WTC11 (cell line): Measurements from ENCODE around the gene EXOSC5. TPM values are rescaled to one million over a fixed set of nuclear protein-coding genes. Genes with fewer than 3 reads are reported as not detected.

Experiments used
- ATAC-seq: fragments of 200-7000 bp; cut with Tn5 transposase; 2 replicates; pipeline ENCODE4 v1.10.0; 2021; ENCODE audit warnings: mild to moderate bottlenecking, moderate library complexity
- CTCF ChIA-PET: fragments of 300-600 bp; sonication (Branson Sonifier 250); formaldehyde crosslinking; loops from one replicate; lab custom pipeline; 2021; ENCODE audit warnings: antibody characterized with exemption; lab: Charles Lee
- POLR2A ChIA-PET: fragments of 350-600 bp; sonication (Branson Sonifier 250); formaldehyde crosslinking; loops from one replicate; lab custom pipeline; 2021; ENCODE audit warnings: antibody characterized with exemption; lab: Charles Lee
- DNase-seq: peaks from one replicate; pipeline ENCODE4 v3.0.0; 2021; ENCODE audit warnings: low spot score
- H3K27ac Mint-ChIP-seq: 2 replicates; pipeline ENCODE4 v1.8.0; 2021; ENCODE audit warnings: mixed read lengths
- H3K27me3 Mint-ChIP-seq: 2 replicates; pipeline ENCODE4 v1.8.0; 2021; ENCODE audit warnings: low read depth, mild to moderate bottlenecking, moderate library complexity, mixed read lengths
- H3K36me3 Mint-ChIP-seq: 2 replicates; pipeline ENCODE4 v1.8.0; 2021; ENCODE audit warnings: mixed read lengths
- H3K4me1 Mint-ChIP-seq: 2 replicates; pipeline ENCODE4 v1.8.0; 2022; ENCODE audit warnings: mixed read lengths
- H3K4me3 Mint-ChIP-seq: 2 replicates; pipeline ENCODE4 v1.8.0; 2021; ENCODE audit warnings: mild to moderate bottlenecking, moderate library complexity, mixed read lengths
- H3K9me3 Mint-ChIP-seq: 2 replicates; pipeline ENCODE4 v1.8.0; 2021; ENCODE audit warnings: mixed read lengths
- GABPB1 ChIP-seq: sonication (generic); formaldehyde crosslinking; IDR thresholded peaks from 2 replicates; pipeline ENCODE4 v1.8.1; 2023; ENCODE audit warnings: mild to moderate bottlenecking, missing genetic modification reagents
- GRHL2 ChIP-seq: fragments of 250-450 bp; sonication (Bioruptor Pico); IDR thresholded peaks from 2 replicates; pipeline ENCODE4 v1.8.0; 2022; ENCODE audit warnings: mild to moderate bottlenecking, moderate library complexity; ENCODE audit not compliant: insufficient replicate concordance, severe bottlenecking
- NFE2L1 ChIP-seq: sonication (generic); formaldehyde crosslinking; IDR thresholded peaks from 2 replicates; pipeline ENCODE4 v1.8.1; 2023; ENCODE audit warnings: missing genetic modification reagents
- TCF7 ChIP-seq: sonication (generic); formaldehyde crosslinking; IDR thresholded peaks from 2 replicates; pipeline ENCODE4 v1.8.0; 2022; ENCODE audit warnings: mild to moderate bottlenecking, low read depth, missing genetic modification reagents, moderate library complexity
- ZBTB21 ChIP-seq: sonication (generic); formaldehyde crosslinking; IDR thresholded peaks from 2 replicates; pipeline ENCODE4 v1.8.1; 2023; ENCODE audit warnings: mild to moderate bottlenecking, missing genetic modification reagents, borderline replicate concordance
- ZNF121 ChIP-seq: sonication (generic); formaldehyde crosslinking; IDR thresholded peaks from 2 replicates; pipeline ENCODE4 v1.8.0; 2023; ENCODE audit warnings: missing genetic modification reagents
- ZNF423 ChIP-seq: fragments of 250-450 bp; sonication (Bioruptor Pico); IDR thresholded peaks from 2 replicates; pipeline ENCODE4 v2.1.2; 2022; ENCODE audit warnings: mild to moderate bottlenecking, moderate library complexity
- total RNA-seq: library from RNA; stranded (reverse); gene quantifications from 3 replicates; pipeline ENCODE4 v1.2.3, GENCODE V29; 2021
- TF ChIP-seq, protein P1 (sequence below): sonication (generic); formaldehyde crosslinking; IDR thresholded peaks from 2 replicates; pipeline ENCODE4 v1.8.1; 2023; ENCODE audit warnings: mild to moderate bottlenecking, missing genetic modification reagents
- TF ChIP-seq, protein P2 (sequence below): fragments of 200-600 bp; IDR thresholded peaks from 2 replicates; pipeline ENCODE4 v1.8.0; 2022; ENCODE audit warnings: antibody characterized with exemption
- TF ChIP-seq, protein P3 (sequence below): fragments of 250-450 bp; sonication (Bioruptor Pico); IDR thresholded peaks from 2 replicates; pipeline ENCODE4 v1.9.0; 2021; ENCODE audit warnings: mild to moderate bottlenecking, borderline replicate concordance
- TF ChIP-seq, protein P4 (sequence below): fragments of 250-450 bp; sonication (Bioruptor Pico); IDR thresholded peaks from 2 replicates; pipeline ENCODE4 v1.9.0; 2021; ENCODE audit warnings: moderate library complexity, mild to moderate bottlenecking, inconsistent platforms, borderline replicate concordance

EXOSC5 gene
- total RNA-seq, 1 experiment from 2014 or later, result 56.4 TPM

DNA sequence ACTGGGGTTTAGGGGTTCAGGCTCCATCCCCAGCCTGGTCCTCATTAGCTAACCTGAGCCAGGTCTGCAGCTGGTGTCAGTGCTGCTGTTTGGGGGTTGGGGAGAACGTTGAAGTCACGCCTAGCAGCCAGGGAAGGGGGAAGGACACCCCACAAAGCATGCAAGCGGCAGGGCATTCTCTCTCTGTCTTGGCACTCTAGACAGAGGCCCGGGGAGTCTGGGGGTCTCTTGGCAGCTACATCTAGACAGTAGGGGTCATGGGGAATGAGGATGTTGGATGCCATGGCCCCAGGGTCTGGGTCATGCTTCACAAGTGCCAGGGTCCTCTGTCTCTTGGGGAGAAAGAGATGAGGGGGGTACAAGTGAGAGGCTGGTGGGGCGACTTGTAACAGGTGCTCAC lies 48.4 kb upstream of the EXOSC5 start (continued):
- TF ChIP-seq, protein P1, sequence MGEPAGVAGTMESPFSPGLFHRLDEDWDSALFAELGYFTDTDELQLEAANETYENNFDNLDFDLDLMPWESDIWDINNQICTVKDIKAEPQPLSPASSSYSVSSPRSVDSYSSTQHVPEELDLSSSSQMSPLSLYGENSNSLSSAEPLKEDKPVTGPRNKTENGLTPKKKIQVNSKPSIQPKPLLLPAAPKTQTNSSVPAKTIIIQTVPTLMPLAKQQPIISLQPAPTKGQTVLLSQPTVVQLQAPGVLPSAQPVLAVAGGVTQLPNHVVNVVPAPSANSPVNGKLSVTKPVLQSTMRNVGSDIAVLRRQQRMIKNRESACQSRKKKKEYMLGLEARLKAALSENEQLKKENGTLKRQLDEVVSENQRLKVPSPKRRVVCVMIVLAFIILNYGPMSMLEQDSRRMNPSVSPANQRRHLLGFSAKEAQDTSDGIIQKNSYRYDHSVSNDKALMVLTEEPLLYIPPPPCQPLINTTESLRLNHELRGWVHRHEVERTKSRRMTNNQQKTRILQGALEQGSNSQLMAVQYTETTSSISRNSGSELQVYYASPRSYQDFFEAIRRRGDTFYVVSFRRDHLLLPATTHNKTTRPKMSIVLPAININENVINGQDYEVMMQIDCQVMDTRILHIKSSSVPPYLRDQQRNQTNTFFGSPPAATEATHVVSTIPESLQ (CRISPR knock-in tag), result no peak
- TF ChIP-seq GRHL2 (CRISPR knock-in tag), result no peak
- TF ChIP-seq, protein P2, sequence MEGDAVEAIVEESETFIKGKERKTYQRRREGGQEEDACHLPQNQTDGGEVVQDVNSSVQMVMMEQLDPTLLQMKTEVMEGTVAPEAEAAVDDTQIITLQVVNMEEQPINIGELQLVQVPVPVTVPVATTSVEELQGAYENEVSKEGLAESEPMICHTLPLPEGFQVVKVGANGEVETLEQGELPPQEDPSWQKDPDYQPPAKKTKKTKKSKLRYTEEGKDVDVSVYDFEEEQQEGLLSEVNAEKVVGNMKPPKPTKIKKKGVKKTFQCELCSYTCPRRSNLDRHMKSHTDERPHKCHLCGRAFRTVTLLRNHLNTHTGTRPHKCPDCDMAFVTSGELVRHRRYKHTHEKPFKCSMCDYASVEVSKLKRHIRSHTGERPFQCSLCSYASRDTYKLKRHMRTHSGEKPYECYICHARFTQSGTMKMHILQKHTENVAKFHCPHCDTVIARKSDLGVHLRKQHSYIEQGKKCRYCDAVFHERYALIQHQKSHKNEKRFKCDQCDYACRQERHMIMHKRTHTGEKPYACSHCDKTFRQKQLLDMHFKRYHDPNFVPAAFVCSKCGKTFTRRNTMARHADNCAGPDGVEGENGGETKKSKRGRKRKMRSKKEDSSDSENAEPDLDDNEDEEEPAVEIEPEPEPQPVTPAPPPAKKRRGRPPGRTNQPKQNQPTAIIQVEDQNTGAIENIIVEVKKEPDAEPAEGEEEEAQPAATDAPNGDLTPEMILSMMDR, result no peak
- TF ChIP-seq, protein P3, sequence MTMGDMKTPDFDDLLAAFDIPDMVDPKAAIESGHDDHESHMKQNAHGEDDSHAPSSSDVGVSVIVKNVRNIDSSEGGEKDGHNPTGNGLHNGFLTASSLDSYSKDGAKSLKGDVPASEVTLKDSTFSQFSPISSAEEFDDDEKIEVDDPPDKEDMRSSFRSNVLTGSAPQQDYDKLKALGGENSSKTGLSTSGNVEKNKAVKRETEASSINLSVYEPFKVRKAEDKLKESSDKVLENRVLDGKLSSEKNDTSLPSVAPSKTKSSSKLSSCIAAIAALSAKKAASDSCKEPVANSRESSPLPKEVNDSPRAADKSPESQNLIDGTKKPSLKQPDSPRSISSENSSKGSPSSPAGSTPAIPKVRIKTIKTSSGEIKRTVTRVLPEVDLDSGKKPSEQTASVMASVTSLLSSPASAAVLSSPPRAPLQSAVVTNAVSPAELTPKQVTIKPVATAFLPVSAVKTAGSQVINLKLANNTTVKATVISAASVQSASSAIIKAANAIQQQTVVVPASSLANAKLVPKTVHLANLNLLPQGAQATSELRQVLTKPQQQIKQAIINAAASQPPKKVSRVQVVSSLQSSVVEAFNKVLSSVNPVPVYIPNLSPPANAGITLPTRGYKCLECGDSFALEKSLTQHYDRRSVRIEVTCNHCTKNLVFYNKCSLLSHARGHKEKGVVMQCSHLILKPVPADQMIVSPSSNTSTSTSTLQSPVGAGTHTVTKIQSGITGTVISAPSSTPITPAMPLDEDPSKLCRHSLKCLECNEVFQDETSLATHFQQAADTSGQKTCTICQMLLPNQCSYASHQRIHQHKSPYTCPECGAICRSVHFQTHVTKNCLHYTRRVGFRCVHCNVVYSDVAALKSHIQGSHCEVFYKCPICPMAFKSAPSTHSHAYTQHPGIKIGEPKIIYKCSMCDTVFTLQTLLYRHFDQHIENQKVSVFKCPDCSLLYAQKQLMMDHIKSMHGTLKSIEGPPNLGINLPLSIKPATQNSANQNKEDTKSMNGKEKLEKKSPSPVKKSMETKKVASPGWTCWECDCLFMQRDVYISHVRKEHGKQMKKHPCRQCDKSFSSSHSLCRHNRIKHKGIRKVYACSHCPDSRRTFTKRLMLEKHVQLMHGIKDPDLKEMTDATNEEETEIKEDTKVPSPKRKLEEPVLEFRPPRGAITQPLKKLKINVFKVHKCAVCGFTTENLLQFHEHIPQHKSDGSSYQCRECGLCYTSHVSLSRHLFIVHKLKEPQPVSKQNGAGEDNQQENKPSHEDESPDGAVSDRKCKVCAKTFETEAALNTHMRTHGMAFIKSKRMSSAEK (CRISPR knock-in tag), result no peak
- TF ChIP-seq NFE2L1 (CRISPR knock-in tag), result no peak
- TF ChIP-seq ZNF121 (CRISPR knock-in tag), result no peak
- TF ChIP-seq ZNF423 (CRISPR knock-in tag), result no peak
- TF ChIP-seq, all 79 proteins: peak for 0

DNA sequence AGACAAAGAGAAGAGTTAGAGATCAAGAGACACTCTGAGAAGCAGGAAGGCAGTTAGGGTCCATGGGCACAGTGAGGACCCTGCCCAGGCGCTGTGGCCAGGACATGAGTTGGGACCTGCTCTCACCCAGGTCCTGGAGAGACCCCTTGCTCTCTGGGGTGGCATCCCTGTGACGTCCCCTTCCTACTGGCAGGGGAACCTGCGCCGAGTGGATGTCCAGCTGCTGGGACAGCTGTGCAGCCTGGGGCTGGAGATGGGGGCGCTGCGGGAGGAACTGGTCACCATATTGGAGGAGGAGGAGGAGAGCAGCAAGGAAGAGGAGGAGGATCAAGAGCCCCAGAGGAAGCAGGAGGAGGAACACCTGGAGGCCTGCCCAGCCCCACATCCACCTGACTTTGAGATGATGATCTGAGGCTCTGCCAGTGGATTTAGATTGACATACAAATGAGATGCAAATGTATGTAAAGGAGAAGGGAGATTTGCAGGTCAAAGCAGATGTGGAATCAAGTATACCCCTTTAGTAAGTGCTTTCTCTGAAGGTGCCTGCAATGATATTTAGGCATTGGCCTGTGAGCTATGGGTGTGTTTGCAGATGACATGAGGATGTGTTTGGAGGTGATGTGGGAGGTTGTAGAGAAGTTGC lies 46.8 kb upstream of the EXOSC5 start:
- ChIA-PET CTCF (interaction anchor here (1.2 to 10.4 kb wide), 4 partner anchors 119 to 263 kb away, joined by 3 to 310 read pairs (median 6); no protein-coding TSS in a partner anchor), POLR2A (no interaction called here)
- Mint-ChIP-seq H3K27me3 (peaks cover 45% of the 10 kb centered on the region), H3K9me3 (no peaks in the 10 kb centered on the region), H3K27ac (no peak overlapping the region), H3K36me3 (no peaks in the 10 kb centered on the region), H3K4me3 (no peak overlapping the region), H3K4me1 (peaks cover 8% of the 10 kb centered on the region; the same call in 1 of the 2 replicates)
- TF ChIP-seq, protein P4, sequence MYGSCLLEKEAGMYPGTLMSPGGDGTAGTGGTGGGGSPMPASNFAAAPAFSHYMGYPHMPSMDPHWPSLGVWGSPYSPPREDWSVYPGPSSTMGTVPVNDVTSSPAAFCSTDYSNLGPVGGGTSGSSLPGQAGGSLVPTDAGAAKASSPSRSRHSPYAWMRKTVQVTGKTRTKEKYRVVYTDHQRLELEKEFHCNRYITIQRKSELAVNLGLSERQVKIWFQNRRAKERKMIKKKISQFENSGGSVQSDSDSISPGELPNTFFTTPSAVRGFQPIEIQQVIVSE (CRISPR knock-in tag), result no peak
- TF ChIP-seq ZBTB21 (CRISPR knock-in tag), result no peak
- DNase-seq (no peak), ATAC-seq (no peak)

DNA sequence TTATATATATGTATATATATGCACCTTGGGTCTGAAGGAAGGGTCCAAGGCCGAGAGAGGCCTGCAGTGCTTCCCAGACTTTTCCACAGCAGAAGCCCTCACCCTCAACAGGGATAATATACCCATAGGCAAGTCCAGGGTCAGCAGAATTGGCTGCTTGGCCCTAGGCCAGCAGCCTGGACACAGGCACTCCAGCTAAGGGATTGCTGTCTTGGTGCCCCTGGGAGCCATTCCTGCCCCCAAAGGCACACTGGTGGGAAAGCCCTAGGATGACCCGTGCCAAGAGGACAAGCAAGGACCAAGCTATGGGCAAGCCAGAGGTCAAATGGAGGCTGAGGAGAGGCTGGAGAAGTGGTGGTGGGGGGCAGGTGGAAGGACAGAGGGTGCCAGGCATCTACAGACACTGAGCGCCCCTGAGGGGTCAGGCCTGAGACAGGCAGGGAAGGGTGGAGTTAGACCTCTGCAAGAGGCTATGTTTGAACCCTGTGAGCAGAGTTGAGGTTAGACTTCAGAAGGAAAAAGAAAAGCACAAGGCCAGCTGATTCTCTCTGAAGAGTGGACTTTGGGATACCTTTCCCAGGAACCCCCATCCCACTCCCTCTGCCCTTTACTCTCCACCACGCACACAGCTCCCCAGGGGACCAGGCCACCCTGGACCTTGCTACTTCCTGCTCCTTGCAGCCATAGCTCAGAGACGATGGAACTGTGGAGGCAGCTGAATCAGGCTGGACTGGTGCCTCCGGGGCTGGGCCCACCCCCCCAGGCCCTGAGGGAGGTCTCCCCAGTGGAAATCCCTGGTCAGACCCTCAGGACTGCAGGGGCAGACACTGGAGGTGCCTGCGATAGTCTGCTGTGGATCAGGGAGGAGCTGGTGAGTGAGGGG lies 45.6 kb upstream of the EXOSC5 start, which contains the start of gene ERICH4:
Gene ERICH4 (plus strand): TSS at position 684 of the 883 bp plus-strand sequence. CDS start 14 bp downstream, at position 698.
- Mint-ChIP-seq H3K4me1 (peaks cover 13% of the 10 kb centered on the region), H3K36me3 (peaks cover 1% of the 10 kb centered on the region; the same call in 1 of the 2 replicates), H3K27me3 (peaks cover 36% of the 10 kb centered on the region), H3K9me3 (no peaks in the 10 kb centered on the region), H3K27ac (no peak within 1 kb of the TSS), H3K4me3 (no peak within 1 kb of the TSS)
- ATAC-seq, result no peak
- DNase-seq, result no peak
- no peak for TF ChIP-seq GABPB1 (CRISPR knock-in tag)
- TF ChIP-seq TCF7 (CRISPR knock-in tag), result no peak
- ChIA-PET CTCF (interaction anchor here (1.2 to 1.7 kb wide), 4 partner anchors 121 to 264 kb away, joined by 3 to 7 read pairs (median 5); no protein-coding TSS in a partner anchor), POLR2A (no interaction called here)
